Endodermal cell (in vitro differentiated cells): Measurements from ENCODE around the gene FOXA3. TPM values are rescaled to one million over a fixed set of nuclear protein-coding genes. Genes with fewer than 3 reads are reported as not detected.

Source experiments
- DNase-seq: peaks from one replicate; pipeline ENCODE4 v3.0.0-alpha.2; 2017
- H3K27ac ChIP-seq: 2 replicates; pipeline ENCODE4 v1.5.1; 2013; ENCODE audit warnings: mild to moderate bottlenecking, low read depth, low read length, moderate library complexity
- H3K27me3 ChIP-seq: 2 replicates; pipeline ENCODE4 v1.6.1; 2013; ENCODE audit warnings: mild to moderate bottlenecking, low read length, moderate library complexity; ENCODE audit not compliant: insufficient read depth, control insufficient read depth, poor library complexity, severe bottlenecking
- H3K36me3 ChIP-seq: 2 replicates; pipeline ENCODE4 v1.7.0; 2013; ENCODE audit warnings: mild to moderate bottlenecking, low read length, moderate library complexity; ENCODE audit not compliant: control insufficient read depth, insufficient read depth
- H3K4me1 ChIP-seq: one replicate; pipeline ENCODE4 v1.7.0; 2013; ENCODE audit warnings: low read length; ENCODE audit not compliant: control insufficient read depth, insufficient read depth
- H3K4me3 ChIP-seq: 2 replicates; pipeline ENCODE4 v1.5.1; 2013; ENCODE audit warnings: mild to moderate bottlenecking, low read length, moderate library complexity
- H3K9ac ChIP-seq: 2 replicates; pipeline ENCODE4 v1.6.1; 2013; ENCODE audit warnings: mild to moderate bottlenecking, low read length, moderate library complexity; ENCODE audit not compliant: poor library complexity, severe bottlenecking; ENCODE audit errors: extremely low read depth
- H3K9me3 ChIP-seq: 2 replicates; pipeline ENCODE4 v1.6.1; 2013; ENCODE audit warnings: mild to moderate bottlenecking, low read length, moderate library complexity; ENCODE audit not compliant: control insufficient read depth
- H3K27ac Mint-ChIP-seq: 2 replicates; pipeline ENCODE4 v1.8.0; 2020; ENCODE audit warnings: mixed read lengths
- H3K27me3 Mint-ChIP-seq: 2 replicates; pipeline ENCODE4 v1.8.0; 2021; ENCODE audit warnings: mild to moderate bottlenecking, mixed read lengths; ENCODE audit not compliant: insufficient read depth
- H3K36me3 Mint-ChIP-seq: 2 replicates; pipeline ENCODE4 v1.8.0; 2020; ENCODE audit warnings: low read depth, mixed read lengths
- H3K4me1 Mint-ChIP-seq: 2 replicates; pipeline ENCODE4 v1.8.0; 2020; ENCODE audit warnings: mixed read lengths
- H3K4me3 Mint-ChIP-seq: 2 replicates; pipeline ENCODE4 v1.8.0; 2020; ENCODE audit warnings: mild to moderate bottlenecking, moderate library complexity, mixed read lengths
- H3K9me3 Mint-ChIP-seq: 2 replicates; pipeline ENCODE4 v1.8.0; 2020; ENCODE audit warnings: mild to moderate bottlenecking, mixed read lengths
- CTCF ChIP-seq: fragments of 200-600 bp; sonication (generic); conservative IDR thresholded peaks from 2 replicates; pipeline ENCODE4 v1.5.0; 2021; ENCODE audit warnings: antibody characterized with exemption, mild to moderate bottlenecking
- WGBS, 2 experiments: methylation state at CpG; one replicate each; pipeline versions ENCODE4 v1.1.5 to v1.1.7; 2013; ENCODE audit warnings: missing lambda C conversion rate in 2 of 2, mixed read lengths in 1 of 2; ENCODE audit not compliant: insufficient coverage in 1 of 2, insufficient read length in 1 of 2; 5-methylcytosine and 5-hydroxymethylcytosine counted together
- total RNA-seq, 2 donors: library from RNA; stranded (reverse); fragmentation: NEBNext Ultra II Directional in 1 of 2; extraction: Animal tissue kit (Norgen Biotek cat#: 25700) in 1 of 2; gene quantifications; 2 replicates in 1 of 2; 3 replicates in 1 of 2; pipeline ENCODE4 v1.2.1, GENCODE V29; 2021

The FOXA3 gene
- total RNA-seq, 2 donors from 2014 or later: 54.2 to 58.1 TPM

DNA sequence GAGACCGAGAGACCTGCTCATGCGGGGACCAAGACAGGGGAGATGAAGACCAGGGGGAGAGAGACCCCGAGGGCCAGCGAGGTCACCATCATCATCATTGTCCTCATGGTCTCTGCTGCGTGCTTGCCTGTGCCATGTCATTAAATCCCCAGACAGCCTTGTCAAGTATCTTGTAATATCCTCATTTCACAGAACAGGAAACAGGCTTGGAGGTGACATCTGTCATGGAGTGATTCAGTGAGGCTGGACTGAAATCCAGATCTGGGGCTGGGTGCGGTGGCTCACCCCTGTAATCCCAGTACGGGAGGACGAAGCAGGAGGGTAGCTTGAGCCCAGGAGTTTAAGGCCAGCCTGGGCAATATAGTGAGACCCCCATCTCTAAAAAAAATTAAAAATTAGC lies 56.3 kb downstream of the FOXA3 start:
- peaks cover 1% of the 10 kb centered on the region for H3K27me3 Mint-ChIP-seq
- WGBS, 2 experiments: 93 to 97% methylated on average over 4 to 8 of the region's 8 CpGs
- no peak overlapping the region for H3K9ac ChIP-seq
- H3K4me1 ChIP-seq: no peaks in the 10 kb centered on the region
- peak overlapping the region; percentile 44 for H3K27ac ChIP-seq
- H3K9me3 Mint-ChIP-seq: no peaks in the 10 kb centered on the region
- H3K9me3 ChIP-seq: no peaks in the 10 kb centered on the region
- H3K36me3 ChIP-seq: no peaks in the 10 kb centered on the region
- H3K4me3 Mint-ChIP-seq: no peak overlapping the region
- DNase-seq: no peak
- no peak overlapping the region for H3K27ac Mint-ChIP-seq
- peaks cover 6% of the 10 kb centered on the region for H3K4me1 Mint-ChIP-seq
- TF ChIP-seq CTCF: no peak
- no peak overlapping the region for H3K4me3 ChIP-seq
- H3K27me3 ChIP-seq: no peaks in the 10 kb centered on the region
- no peaks in the 10 kb centered on the region for H3K36me3 Mint-ChIP-seq

DNA sequence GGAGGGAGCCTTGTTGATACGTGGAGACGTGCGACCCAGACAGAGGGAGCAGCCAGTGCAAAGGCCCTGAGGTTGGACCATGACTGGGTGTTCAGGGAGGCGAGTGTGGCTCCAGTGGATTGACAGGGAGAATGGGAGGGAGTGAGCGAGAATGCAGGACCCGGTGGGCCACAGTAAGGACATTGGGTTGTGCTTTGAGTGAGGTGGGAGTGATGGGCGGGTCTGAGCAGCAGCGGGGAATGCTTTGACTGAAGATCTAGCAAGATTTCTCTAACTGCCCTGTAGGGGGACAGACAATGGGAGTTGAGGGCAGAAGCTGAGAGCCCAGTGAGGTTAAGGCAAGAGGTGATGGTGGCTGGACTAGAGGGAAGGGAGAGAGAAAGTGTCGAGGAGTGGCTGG lies 58.2 kb downstream of the FOXA3 start:
- Histone ChIP-seq H3K27ac (no peak overlapping the region), H3K9me3 (no peaks in the 10 kb centered on the region), H3K9ac (no peak overlapping the region), H3K4me3 (no peak overlapping the region), H3K36me3 (no peaks in the 10 kb centered on the region), H3K27me3 (no peaks in the 10 kb centered on the region), H3K4me1 (no peaks in the 10 kb centered on the region)
- no peaks in the 10 kb centered on the region for H3K36me3 Mint-ChIP-seq
- no peaks in the 10 kb centered on the region for H3K9me3 Mint-ChIP-seq
- no peak overlapping the region for H3K4me3 Mint-ChIP-seq
- no peak overlapping the region for H3K27ac Mint-ChIP-seq
- peak; percentile 83 for DNase-seq
- peak; percentile 75 for TF ChIP-seq CTCF
- 67 to 68% methylated on average over 9 of the region's 9 CpGs for WGBS, 2 experiments
- H3K27me3 Mint-ChIP-seq: peaks cover 10% of the 10 kb centered on the region
- peaks cover 6% of the 10 kb centered on the region for H3K4me1 Mint-ChIP-seq

Other genes starting within 250 kb of the FOXA3 start
- gene EML2, start 224.9 kb upstream of the FOXA3 start, total RNA-seq: 10 to 100 TPM; 42.9 to 79.3 TPM
- 10 to 100 TPM; 10.8 to 14.6 TPM for gene GIPR, start 196.1 kb upstream of the FOXA3 start, total RNA-seq
- 100 to 1,000 TPM; 644 to 654 TPM for gene SNRPD2, start 172.4 kb upstream of the FOXA3 start, total RNA-seq
- 10 to 100 TPM; 11.0 to 15.9 TPM for gene QPCTL, start 171.7 kb upstream of the FOXA3 start, total RNA-seq
- gene FBXO46, start 133.4 kb upstream of the FOXA3 start, total RNA-seq: 10 to 100 TPM; 36.5 to 42.8 TPM
- not detected for gene MEIOSIN, start 130.9 kb upstream of the FOXA3 start, total RNA-seq
- gene SIX5, start 95.1 kb upstream of the FOXA3 start, total RNA-seq: 10 to 100 TPM; 41.6 to 46.4 TPM
- gene DMPK, start 81.8 kb upstream of the FOXA3 start, total RNA-seq: 10 to 100 TPM; 58.8 to 75.9 TPM
- 10 to 100 TPM; 86.4 to 86.9 TPM for gene DMWD, start 71.5 kb upstream of the FOXA3 start, total RNA-seq
- gene RSPH6A, start 49.0 kb upstream of the FOXA3 start, total RNA-seq: under 1 TPM; 0.53 TPM
- 100 to 1,000 TPM; 104 to 119 TPM for gene SYMPK, start 1.2 kb upstream of the FOXA3 start, total RNA-seq
- 10 to 100 TPM; 23.8 to 30.3 TPM for gene IRF2BP1, start 21.8 kb downstream of the FOXA3 start, total RNA-seq
- gene MYPOP, start 38.3 kb downstream of the FOXA3 start, total RNA-seq: 10 to 100 TPM; 13.6 to 19.9 TPM
- gene NANOS2, start 50.5 kb downstream of the FOXA3 start, total RNA-seq: not detected
- under 1 TPM; 0.64 to 0.91 TPM for gene NOVA2, start 109.5 kb downstream of the FOXA3 start, total RNA-seq
- gene CCDC61, start 131.1 kb downstream of the FOXA3 start, total RNA-seq: 10 to 100 TPM; 23.2 to 23.6 TPM
- not detected for gene PGLYRP1, start 158.7 kb downstream of the FOXA3 start, total RNA-seq
- gene IGFL4, start 176.7 kb downstream of the FOXA3 start, total RNA-seq: under 1 TPM; 0.33 to 0.60 TPM